ENCODE results near the gene CXCR2. TPM values are rescaled to one million over a fixed set of nuclear protein-coding genes. Genes with fewer than 3 reads are reported as not detected.
"Not testable (repeated sequence)": the region's sequence is repeated elsewhere in the genome, so short reads cannot be mapped to it uniquely, and the experiment has no call there.

The CXCR2 gene
- total RNA-seq, 1 experiment from 2014 or later = not detected

GRCh38 chr2:218108834-218109233, 17.0 kb upstream of the CXCR2 start:
- H3K4me3 ChIP-seq; H3K36me3 ChIP-seq; H3K4me1 ChIP-seq (replicated peaks); H3K27me3 ChIP-seq (replicated peaks); H3K9me3 ChIP-seq (replicated peaks); DNase-seq (ENCODE audit: low read depth in 1 of 2, low spot score in 2 of 2); H3K27ac ChIP-seq: not testable (repeated sequence)

GRCh38 chr2:218121789-218122188, 4.0 kb upstream of the CXCR2 start:
- H3K27me3 ChIP-seq (replicated peaks); H3K27ac ChIP-seq; H3K4me1 ChIP-seq (replicated peaks); H3K36me3 ChIP-seq; H3K9me3 ChIP-seq (replicated peaks); DNase-seq (ENCODE audit: low read depth in 1 of 2, low spot score in 2 of 2); H3K4me3 ChIP-seq: not testable (repeated sequence)

GRCh38 chr2:218122286-218122685, 3.5 kb upstream of the CXCR2 start:
- H3K4me3 ChIP-seq; H3K9me3 ChIP-seq (replicated peaks); DNase-seq (ENCODE audit: low read depth in 1 of 2, low spot score in 2 of 2); H3K27ac ChIP-seq; H3K36me3 ChIP-seq; H3K27me3 ChIP-seq (replicated peaks); H3K4me1 ChIP-seq (replicated peaks): not testable (repeated sequence)

- Histone ChIP-seq H3K36me3 (no peaks in the 10 kb centered on the region), H3K27ac (no peak overlapping the region), H3K9me3 (replicated peaks) (no peaks in the 10 kb centered on the region), H3K27me3 (replicated peaks) (no peaks in the 10 kb centered on the region), H3K4me1 (replicated peaks) (no peaks in the 10 kb centered on the region), H3K4me3 (no peak overlapping the region)
- no peak for DNase-seq (ENCODE audit: low read depth in 1 of 2, low spot score in 2 of 2)
Observed at GRCh38 chr2:218123986-218124385, 1.8 kb upstream of the CXCR2 start.

GRCh38 chr2:218125095-218125494, 733 bp upstream of the CXCR2 start:
- Histone ChIP-seq H3K36me3 (no peaks in the 10 kb centered on the region), H3K27ac (no peak overlapping the region), H3K4me1 (replicated peaks) (no peaks in the 10 kb centered on the region), H3K9me3 (replicated peaks) (no peaks in the 10 kb centered on the region), H3K27me3 (replicated peaks) (no peaks in the 10 kb centered on the region), H3K4me3 (no peak overlapping the region)
- DNase-seq (ENCODE audit: low read depth in 1 of 2, low spot score in 2 of 2) = no peak

DNA sequence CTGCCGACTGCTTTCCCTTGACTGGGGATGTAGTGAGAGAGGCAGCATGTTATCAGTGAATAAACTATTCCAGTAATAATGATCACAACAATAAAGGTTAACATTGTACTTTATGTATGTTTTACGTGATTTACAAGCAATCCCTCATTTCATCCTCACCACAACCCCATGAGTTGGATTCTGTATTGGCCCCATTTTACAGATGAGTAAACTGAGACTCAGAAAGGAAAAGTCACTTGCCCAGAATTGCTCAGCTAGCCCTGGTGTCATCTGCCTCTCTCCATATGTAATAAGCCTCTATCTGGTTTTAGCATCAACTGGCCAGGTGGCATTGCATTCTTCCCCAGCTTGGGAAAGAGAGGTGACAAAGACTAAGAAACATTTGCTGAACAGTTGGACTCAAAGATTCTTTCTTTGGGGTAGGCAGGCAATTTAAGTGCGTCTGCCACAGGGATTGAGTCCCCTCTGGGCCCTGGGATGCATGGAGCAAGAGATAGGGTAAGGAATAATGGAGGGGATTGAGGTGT, 2.2 kb downstream of the CXCR2 start:
- no peaks in the 10 kb centered on the region for H3K4me1 ChIP-seq (replicated peaks)
- no peak for DNase-seq (ENCODE audit: low read depth in 1 of 2, low spot score in 2 of 2)
- H3K36me3 ChIP-seq = no peaks in the 10 kb centered on the region
- H3K27ac ChIP-seq = no peak overlapping the region
- peaks cover 3% of the 10 kb centered on the region; the same call in 1 of the 2 replicates for H3K9me3 ChIP-seq (replicated peaks)
- no peaks in the 10 kb centered on the region for H3K27me3 ChIP-seq (replicated peaks)
- H3K4me3 ChIP-seq = no peak overlapping the region

- H3K4me1 ChIP-seq (replicated peaks) = no peaks in the 10 kb centered on the region
- DNase-seq (ENCODE audit: low read depth in 1 of 2, low spot score in 2 of 2) = no peak
- no peaks in the 10 kb centered on the region for H3K27me3 ChIP-seq (replicated peaks)
- H3K4me3 ChIP-seq = no peak overlapping the region
- no peaks in the 10 kb centered on the region for H3K36me3 ChIP-seq
- H3K9me3 ChIP-seq (replicated peaks) = peaks cover 3% of the 10 kb centered on the region; the same call in 1 of the 2 replicates
- no peak overlapping the region for H3K27ac ChIP-seq
Observed at GRCh38 chr2:218128781-218129457, 3.1 kb downstream of the CXCR2 start.

- Histone ChIP-seq H3K4me3 (no peak overlapping the region), H3K4me1 (replicated peaks) (no peaks in the 10 kb centered on the region), H3K9me3 (replicated peaks) (peaks cover 3% of the 10 kb centered on the region; the same call in 1 of the 2 replicates), H3K27me3 (replicated peaks) (no peaks in the 10 kb centered on the region), H3K36me3 (no peaks in the 10 kb centered on the region), H3K27ac (no peak overlapping the region)
- no peak for DNase-seq (ENCODE audit: low read depth in 1 of 2, low spot score in 2 of 2)
Observed at GRCh38 chr2:218129458-218130135, 3.8 kb downstream of the CXCR2 start.

- H3K9me3 ChIP-seq (replicated peaks) = peaks cover 3% of the 10 kb centered on the region; the same call in 1 of the 2 replicates
- no peaks in the 10 kb centered on the region for H3K4me1 ChIP-seq (replicated peaks)
- DNase-seq (ENCODE audit: low read depth in 1 of 2, low spot score in 2 of 2) = no peak
- H3K27ac ChIP-seq = no peak overlapping the region
- no peaks in the 10 kb centered on the region for H3K27me3 ChIP-seq (replicated peaks)
- no peaks in the 10 kb centered on the region for H3K36me3 ChIP-seq
- H3K4me3 ChIP-seq = no peak overlapping the region
Observed at GRCh38 chr2:218130377-218130776, 4.5 kb downstream of the CXCR2 start.

- no peak overlapping the region for H3K4me3 ChIP-seq
- H3K9me3 ChIP-seq (replicated peaks) = peaks cover 3% of the 10 kb centered on the region; the same call in 1 of the 2 replicates
- H3K4me1 ChIP-seq (replicated peaks) = no peaks in the 10 kb centered on the region
- H3K27me3 ChIP-seq (replicated peaks) = no peaks in the 10 kb centered on the region
- DNase-seq (ENCODE audit: low read depth in 1 of 2, low spot score in 2 of 2) = no peak
- no peaks in the 10 kb centered on the region for H3K36me3 ChIP-seq
- no peak overlapping the region for H3K27ac ChIP-seq
Observed at GRCh38 chr2:218130822-218131221, 5.0 kb downstream of the CXCR2 start.

GRCh38 chr2:218137514-218137913, 11.7 kb downstream of the CXCR2 start:
- DNase-seq (ENCODE audit: low read depth in 1 of 2, low spot score in 2 of 2) = no peak
- H3K27me3 ChIP-seq (replicated peaks) = peaks cover 11% of the 10 kb centered on the region; the same call in 1 of the 2 replicates
- H3K9me3 ChIP-seq (replicated peaks) = no peaks in the 10 kb centered on the region
- H3K4me1 ChIP-seq (replicated peaks) = no peaks in the 10 kb centered on the region
- no peaks in the 10 kb centered on the region for H3K36me3 ChIP-seq
- no peak overlapping the region for H3K4me3 ChIP-seq
- no peak overlapping the region for H3K27ac ChIP-seq

- Histone ChIP-seq H3K9me3 (replicated peaks) (no peaks in the 10 kb centered on the region), H3K27me3 (replicated peaks) (peaks cover 11% of the 10 kb centered on the region; the same call in 1 of the 2 replicates), H3K4me3 (no peak overlapping the region)
Observed at GRCh38 chr2:218138047-218138446, 12.2 kb downstream of the CXCR2 start.

GRCh38 chr2:218145124-218145523, 19.3 kb downstream of the CXCR2 start:
- Histone ChIP-seq H3K4me1 (replicated peaks) (no peaks in the 10 kb centered on the region; the same call in 1 of the 2 replicates), H3K27me3 (replicated peaks) (peaks cover 10% of the 10 kb centered on the region; the same call in 1 of the 2 replicates), H3K36me3 (no peaks in the 10 kb centered on the region), H3K4me3 (no peak overlapping the region), H3K9me3 (replicated peaks) (no peaks in the 10 kb centered on the region), H3K27ac (no peak overlapping the region)
- DNase-seq (ENCODE audit: low read depth in 1 of 2, low spot score in 2 of 2) = no peak

More at GRCh38 chr2:218138047-218138446, 12.2 kb downstream of the CXCR2 start:
- Histone ChIP-seq H3K36me3 (no peaks in the 10 kb centered on the region), H3K27ac (no peak overlapping the region), H3K4me1 (replicated peaks) (no peaks in the 10 kb centered on the region)
- DNase-seq (ENCODE audit: low read depth in 1 of 2, low spot score in 2 of 2) = no peak

DNA sequence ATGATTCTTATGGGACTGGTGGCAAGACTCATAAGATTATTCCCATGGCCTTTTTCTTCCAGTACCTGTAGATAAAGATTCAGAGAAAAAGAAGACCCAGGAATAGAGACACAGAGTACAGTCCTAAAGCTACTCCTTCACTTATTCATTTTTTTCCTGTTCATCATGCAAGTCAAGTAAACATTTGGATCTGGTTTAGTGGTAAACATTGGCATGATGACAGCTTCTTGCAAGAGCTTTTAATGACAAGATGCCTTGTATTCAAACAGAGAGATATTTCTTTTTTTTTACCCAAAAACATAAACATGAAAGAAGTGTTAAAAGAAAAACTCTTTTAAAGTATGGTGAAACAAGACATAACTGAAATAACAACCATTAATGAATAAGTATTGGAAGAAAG, 20.2 kb downstream of the CXCR2 start:
- no peak overlapping the region for H3K27ac ChIP-seq
- peaks cover 7% of the 10 kb centered on the region; the same call in 1 of the 2 replicates for H3K27me3 ChIP-seq (replicated peaks)
- no peaks in the 10 kb centered on the region; the same call in 1 of the 2 replicates for H3K4me1 ChIP-seq (replicated peaks)
- DNase-seq (ENCODE audit: low read depth in 1 of 2, low spot score in 2 of 2) = no peak
- no peak overlapping the region for H3K4me3 ChIP-seq
- H3K36me3 ChIP-seq = no peaks in the 10 kb centered on the region
- no peaks in the 10 kb centered on the region for H3K9me3 ChIP-seq (replicated peaks)

Measured in SJSA1 (cell line).